ENCODE results near the gene TMEM120B. TPM values are rescaled to one million over a fixed set of nuclear protein-coding genes. Genes with fewer than 3 reads are reported as not detected.

TMEM120B gene
- total RNA-seq, 6 donors from 2014 or later, result 8.9 to 23.0 (median 14.2) TPM

DNA sequence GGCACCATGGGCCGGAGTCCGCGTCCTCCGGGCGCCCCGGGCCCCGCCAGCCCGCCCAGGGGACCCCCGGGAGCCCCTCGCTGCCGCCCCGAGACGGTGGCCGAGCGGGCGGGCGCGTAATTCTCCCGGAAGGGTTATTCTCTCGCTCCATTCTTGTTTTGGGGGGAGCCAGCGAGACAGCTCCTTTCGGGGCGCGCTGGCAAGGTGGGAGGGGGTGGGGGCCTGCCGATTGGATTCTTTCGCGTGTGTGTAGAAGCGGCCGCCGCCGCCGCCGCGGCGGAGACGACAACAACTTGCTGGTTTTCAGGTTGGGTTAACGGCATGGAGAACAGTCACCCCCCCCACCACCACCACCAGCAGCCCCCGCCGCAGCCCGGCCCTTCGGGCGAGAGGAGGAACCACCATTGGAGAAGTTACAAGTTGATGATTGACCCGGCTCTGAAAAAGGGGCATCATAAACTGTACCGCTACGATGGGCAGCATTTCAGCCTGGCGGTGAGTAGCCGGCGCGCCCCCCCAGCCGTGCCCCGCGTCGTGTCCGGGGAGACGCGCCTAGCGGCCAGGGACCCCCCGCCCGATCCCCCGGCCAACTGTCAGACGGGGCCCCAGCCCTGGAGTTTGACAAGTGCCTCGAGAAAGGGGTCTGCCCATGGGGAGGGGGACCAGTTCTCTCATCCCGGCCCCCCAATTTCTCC is 92.0 kb downstream of the TMEM120B start:
- Histone ChIP-seq H3K27me3 (no peaks in the 10 kb centered on the region), H3K4me3 (peak overlapping the region; percentile 66 to 85 (median 74)), H3K4me1 (peaks cover 21 to 39% (median 23%) of the 10 kb centered on the region in 4 donors), H3K36me3 (peaks cover 4 to 27% (median 23%) of the 10 kb centered on the region in 4 donors), H3K27ac (peak overlapping the region; percentile 96 to 100 (median 98)), H3K9me3 (no peaks in the 10 kb centered on the region)
- no peak for TF ChIP-seq POLR2AphosphoS5 (IDR thresholded peaks at IDR 0.05)
- TF ChIP-seq, protein P1, sequence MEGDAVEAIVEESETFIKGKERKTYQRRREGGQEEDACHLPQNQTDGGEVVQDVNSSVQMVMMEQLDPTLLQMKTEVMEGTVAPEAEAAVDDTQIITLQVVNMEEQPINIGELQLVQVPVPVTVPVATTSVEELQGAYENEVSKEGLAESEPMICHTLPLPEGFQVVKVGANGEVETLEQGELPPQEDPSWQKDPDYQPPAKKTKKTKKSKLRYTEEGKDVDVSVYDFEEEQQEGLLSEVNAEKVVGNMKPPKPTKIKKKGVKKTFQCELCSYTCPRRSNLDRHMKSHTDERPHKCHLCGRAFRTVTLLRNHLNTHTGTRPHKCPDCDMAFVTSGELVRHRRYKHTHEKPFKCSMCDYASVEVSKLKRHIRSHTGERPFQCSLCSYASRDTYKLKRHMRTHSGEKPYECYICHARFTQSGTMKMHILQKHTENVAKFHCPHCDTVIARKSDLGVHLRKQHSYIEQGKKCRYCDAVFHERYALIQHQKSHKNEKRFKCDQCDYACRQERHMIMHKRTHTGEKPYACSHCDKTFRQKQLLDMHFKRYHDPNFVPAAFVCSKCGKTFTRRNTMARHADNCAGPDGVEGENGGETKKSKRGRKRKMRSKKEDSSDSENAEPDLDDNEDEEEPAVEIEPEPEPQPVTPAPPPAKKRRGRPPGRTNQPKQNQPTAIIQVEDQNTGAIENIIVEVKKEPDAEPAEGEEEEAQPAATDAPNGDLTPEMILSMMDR (IDR thresholded peaks at IDR 0.05), result peak in 1 of 6 experiments; percentile 9
- ATAC-seq (ENCODE audit: low FRiP score in 2 of 2), result no peak
- WGBS, 2 donors, result 1% methylated on average over 35 of the region's 63 CpGs; no CpG with 5 or more reads in 1 of the 2 donors
- DNase-seq, result peak in 1 of 2 donors; percentile 92

GRCh38 chr12:121805171-121806008 is 92.8 kb downstream of the TMEM120B start:
- ATAC-seq (ENCODE audit: low FRiP score in 2 of 2), result no peak
- H3K9me3 ChIP-seq, result no peaks in the 10 kb centered on the region
- no peaks in the 10 kb centered on the region for H3K27me3 ChIP-seq
- peak overlapping the region; percentile 66 to 85 (median 74) for H3K4me3 ChIP-seq
- H3K36me3 ChIP-seq, result peaks cover 7 to 35% (median 31%) of the 10 kb centered on the region in 4 donors
- H3K4me1 ChIP-seq, result peaks cover 24 to 39% (median 26%) of the 10 kb centered on the region in 4 donors
- TF ChIP-seq EP300 (IDR thresholded peaks at IDR 0.05) (no peak), POLR2AphosphoS5 (IDR thresholded peaks at IDR 0.05) (no peak), POLR2A (IDR thresholded peaks at IDR 0.05) (no peak)
- TF ChIP-seq, protein P1 (IDR thresholded peaks at IDR 0.05), result no peak
- DNase-seq, result peak in 1 of 2 donors; percentile 79
- 2% methylated on average over 30 to 45 of the region's 45 CpGs for WGBS, 2 donors
- peak overlapping the region; percentile 96 to 100 (median 98) for H3K27ac ChIP-seq

- 7 to 8% methylated on average over 10 to 16 of the region's 16 CpGs for WGBS, 2 donors
- Histone ChIP-seq H3K4me1 (peaks cover 31 to 46% (median 33%) of the 10 kb centered on the region in 4 donors), H3K36me3 (peaks cover 9 to 42% (median 37%) of the 10 kb centered on the region in 4 donors), H3K9me3 (no peaks in the 10 kb centered on the region), H3K27me3 (no peaks in the 10 kb centered on the region), H3K4me3 (peak overlapping the region in 3 of 4 donors; percentile 66 to 85 (median 77)), H3K27ac (peak overlapping the region in 3 of 4 donors; percentile 96 to 100 (median 97))
- TF ChIP-seq POLR2AphosphoS5 (IDR thresholded peaks at IDR 0.05), result no peak
- TF ChIP-seq, protein P1 (IDR thresholded peaks at IDR 0.05), result no peak
- TF ChIP-seq POLR2A (IDR thresholded peaks at IDR 0.05), result no peak
- TF ChIP-seq EP300 (IDR thresholded peaks at IDR 0.05), result no peak
- DNase-seq (peak in 1 of 2 donors; percentile 46), ATAC-seq (ENCODE audit: low FRiP score in 2 of 2) (no peak)
Measured at GRCh38 chr12:121806009-121806545, 93.5 kb downstream of the TMEM120B start.

DNA sequence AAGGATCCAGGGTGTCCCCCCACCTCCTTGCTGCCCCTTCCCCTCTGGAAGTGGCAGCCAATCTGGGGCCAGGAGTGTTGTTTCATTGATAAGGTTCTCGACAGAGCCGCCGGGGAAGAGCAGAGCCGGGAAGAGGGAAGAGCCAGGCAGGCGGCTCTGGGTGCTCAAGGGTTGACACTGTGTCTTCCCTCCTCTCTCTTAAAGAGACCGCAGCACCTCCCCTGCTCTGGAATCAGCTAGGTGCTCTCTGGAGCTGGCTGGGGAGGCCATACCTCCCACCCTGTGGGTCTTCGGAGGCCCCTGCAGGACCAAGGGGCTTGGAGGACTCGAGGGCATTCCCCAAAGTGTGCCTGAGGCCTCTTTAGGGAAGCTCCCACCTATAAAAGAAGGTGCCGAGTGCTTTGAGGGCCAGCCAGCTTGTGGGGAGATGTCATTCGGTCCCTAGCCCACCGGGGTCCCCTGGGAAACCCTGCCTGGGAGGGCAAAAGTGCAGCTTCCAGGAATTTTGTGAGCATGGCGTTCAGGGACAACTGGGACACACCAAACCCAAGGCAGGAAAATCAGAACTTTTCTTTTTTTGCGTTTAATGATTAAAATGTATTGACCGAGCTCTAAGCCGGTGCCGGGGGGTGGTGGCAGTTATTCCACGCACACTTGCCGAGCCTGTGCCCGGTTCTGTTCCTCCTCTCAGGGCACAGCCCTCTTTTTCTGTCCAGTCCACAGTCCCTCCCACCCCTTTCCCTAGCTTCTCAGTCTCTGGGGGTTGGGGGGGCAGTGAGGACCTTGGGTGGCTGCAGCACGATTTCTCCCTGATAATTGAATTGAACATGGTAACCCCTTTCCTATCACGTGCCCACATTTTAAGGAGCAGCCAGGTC is 94.2 kb downstream of the TMEM120B start:
- H3K4me1 ChIP-seq, result peaks cover 38 to 53% (median 40%) of the 10 kb centered on the region in 4 donors
- H3K27me3 ChIP-seq, result no peaks in the 10 kb centered on the region
- ATAC-seq (ENCODE audit: low FRiP score in 2 of 2) (no peak), DNase-seq (no peak)
- peak overlapping the region in 3 of 4 donors; percentile 66 to 85 (median 77) for H3K4me3 ChIP-seq
- peaks cover 9 to 45% (median 37%) of the 10 kb centered on the region in 4 donors for H3K36me3 ChIP-seq
- H3K9me3 ChIP-seq, result no peaks in the 10 kb centered on the region
- TF ChIP-seq POLR2A (IDR thresholded peaks at IDR 0.05) (no peak), EP300 (IDR thresholded peaks at IDR 0.05) (no peak), POLR2AphosphoS5 (IDR thresholded peaks at IDR 0.05) (no peak)
- TF ChIP-seq, protein P1 (IDR thresholded peaks at IDR 0.05), result no peak
- peak overlapping the region in 3 of 4 donors; percentile 96 to 100 (median 97) for H3K27ac ChIP-seq
- 51 to 57% methylated on average over 17 to 21 of the region's 21 CpGs for WGBS, 2 donors

All from upper lobe of left lung (tissue), 6 donors.